ENCODE data around the gene RAF1.

Gene RAF1

DNA sequence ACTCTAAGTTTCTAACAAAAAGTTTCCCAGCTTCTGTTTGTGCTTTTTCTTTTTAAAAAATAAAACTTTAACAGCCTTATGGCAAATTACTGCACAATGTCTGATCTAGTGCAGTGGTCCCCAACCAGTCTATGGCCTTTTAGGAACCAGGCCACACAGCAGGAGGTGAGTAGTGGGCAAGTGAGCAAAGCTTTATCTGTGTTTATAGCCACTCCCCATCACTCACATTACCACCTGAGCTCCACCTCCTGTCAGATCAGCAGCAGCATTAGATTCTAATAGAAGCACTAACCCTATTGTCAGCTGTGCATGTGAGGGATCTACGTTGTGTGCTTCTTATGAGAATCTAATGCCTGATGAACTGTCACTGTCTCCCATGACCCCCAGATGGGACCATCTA, 101.5 kb downstream of the RAF1 start:
- TF ChIP-seq, protein P1, sequence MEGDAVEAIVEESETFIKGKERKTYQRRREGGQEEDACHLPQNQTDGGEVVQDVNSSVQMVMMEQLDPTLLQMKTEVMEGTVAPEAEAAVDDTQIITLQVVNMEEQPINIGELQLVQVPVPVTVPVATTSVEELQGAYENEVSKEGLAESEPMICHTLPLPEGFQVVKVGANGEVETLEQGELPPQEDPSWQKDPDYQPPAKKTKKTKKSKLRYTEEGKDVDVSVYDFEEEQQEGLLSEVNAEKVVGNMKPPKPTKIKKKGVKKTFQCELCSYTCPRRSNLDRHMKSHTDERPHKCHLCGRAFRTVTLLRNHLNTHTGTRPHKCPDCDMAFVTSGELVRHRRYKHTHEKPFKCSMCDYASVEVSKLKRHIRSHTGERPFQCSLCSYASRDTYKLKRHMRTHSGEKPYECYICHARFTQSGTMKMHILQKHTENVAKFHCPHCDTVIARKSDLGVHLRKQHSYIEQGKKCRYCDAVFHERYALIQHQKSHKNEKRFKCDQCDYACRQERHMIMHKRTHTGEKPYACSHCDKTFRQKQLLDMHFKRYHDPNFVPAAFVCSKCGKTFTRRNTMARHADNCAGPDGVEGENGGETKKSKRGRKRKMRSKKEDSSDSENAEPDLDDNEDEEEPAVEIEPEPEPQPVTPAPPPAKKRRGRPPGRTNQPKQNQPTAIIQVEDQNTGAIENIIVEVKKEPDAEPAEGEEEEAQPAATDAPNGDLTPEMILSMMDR (IDR thresholded peaks at IDR 0.05; ENCODE audit: control insufficient read depth, insufficient read depth, low read depth, low read length, missing control alignments), result no peak
- no peak for DNase-seq (ENCODE audit: low read depth)
- H3K4me3 ChIP-seq (ENCODE audit: control insufficient read depth, low read depth, low read length), result no peak overlapping the region

DNA sequence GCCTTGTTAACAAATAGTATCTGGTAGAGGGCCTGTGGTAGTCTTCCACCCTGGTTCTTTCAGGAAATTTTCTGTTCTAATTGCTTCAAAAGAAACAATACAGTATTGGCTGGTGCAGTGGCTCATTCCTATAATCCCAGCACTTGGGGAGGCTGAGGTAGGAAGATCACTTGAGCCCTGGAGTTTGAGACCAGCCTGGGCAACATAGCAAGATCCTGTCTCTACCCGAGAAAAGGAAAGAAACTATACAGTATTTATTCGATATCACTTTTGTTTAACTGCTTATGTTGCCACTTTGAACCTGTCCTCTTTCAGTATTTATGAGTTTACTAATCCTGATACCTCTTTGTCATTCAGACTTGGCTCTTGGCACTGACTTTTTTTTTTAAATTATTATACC, 102.5 kb downstream of the RAF1 start:
- TF ChIP-seq, protein P1 (IDR thresholded peaks at IDR 0.05; ENCODE audit: control insufficient read depth, insufficient read depth, low read depth, low read length, missing control alignments), result no peak
- DNase-seq (ENCODE audit: low read depth), result no peak
- no peak overlapping the region for H3K4me3 ChIP-seq (ENCODE audit: control insufficient read depth, low read depth, low read length)

DNA sequence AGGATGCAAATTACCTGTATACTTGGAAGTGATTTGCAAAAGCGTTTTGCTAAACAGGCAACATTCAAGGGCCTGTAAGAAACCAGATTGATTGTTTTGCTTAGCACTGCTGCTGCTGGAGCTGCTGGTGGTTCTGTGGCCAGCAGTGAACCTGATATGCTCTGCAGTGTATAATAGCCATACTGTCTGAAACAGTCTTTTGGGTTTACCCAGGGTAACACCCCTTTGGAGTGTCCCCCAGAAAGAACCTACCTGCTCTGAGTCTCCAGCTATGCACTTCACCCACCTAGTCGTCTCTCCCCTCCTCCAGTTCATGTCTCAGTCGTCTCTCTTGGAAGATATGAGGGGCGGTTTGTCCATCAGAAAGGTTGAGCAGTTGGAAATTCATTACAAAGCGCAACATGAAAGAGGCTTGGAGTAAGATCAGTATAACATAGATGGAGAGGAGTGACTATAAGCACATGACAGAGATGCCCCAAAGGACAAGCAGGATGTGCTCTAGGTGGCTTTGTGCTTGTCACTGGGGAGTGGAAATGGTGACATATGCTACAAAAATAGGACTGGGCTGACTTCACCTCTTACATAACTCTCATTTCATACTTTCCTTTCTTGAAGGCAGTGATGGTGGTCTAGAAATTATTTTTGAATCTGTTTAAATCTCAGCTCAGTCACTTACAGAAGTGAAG, 103.3 kb downstream of the RAF1 start:
- no peak for DNase-seq (ENCODE audit: low read depth)
- H3K4me3 ChIP-seq (ENCODE audit: control insufficient read depth, low read depth, low read length), result no peak overlapping the region
- TF ChIP-seq, protein P1 (IDR thresholded peaks at IDR 0.05; ENCODE audit: control insufficient read depth, insufficient read depth, low read depth, low read length, missing control alignments), result no peak

DNA sequence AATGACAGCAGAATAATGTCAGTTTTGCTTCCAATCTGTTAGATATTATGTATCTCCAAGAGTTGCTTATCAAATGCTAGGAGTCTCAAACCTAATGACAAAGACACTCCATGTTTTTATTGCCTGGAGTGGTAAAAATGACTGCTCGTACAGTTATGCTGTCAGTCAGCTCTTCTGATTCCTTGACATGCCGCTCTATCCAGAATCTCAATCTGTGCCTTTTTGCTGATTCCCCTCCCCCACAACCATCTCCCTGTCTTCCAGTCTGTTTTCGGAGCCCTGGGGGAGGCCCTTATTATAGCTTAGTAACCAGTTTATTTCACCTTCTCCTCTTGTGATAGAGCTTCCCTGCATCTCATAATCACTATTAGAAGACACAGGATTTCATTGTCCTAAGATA, 104.4 kb downstream of the RAF1 start:
- DNase-seq (ENCODE audit: low read depth), result no peak
- no peak overlapping the region for H3K4me3 ChIP-seq (ENCODE audit: control insufficient read depth, low read depth, low read length)
- TF ChIP-seq, protein P1 (IDR thresholded peaks at IDR 0.05; ENCODE audit: control insufficient read depth, insufficient read depth, low read depth, low read length, missing control alignments), result no peak

DNA sequence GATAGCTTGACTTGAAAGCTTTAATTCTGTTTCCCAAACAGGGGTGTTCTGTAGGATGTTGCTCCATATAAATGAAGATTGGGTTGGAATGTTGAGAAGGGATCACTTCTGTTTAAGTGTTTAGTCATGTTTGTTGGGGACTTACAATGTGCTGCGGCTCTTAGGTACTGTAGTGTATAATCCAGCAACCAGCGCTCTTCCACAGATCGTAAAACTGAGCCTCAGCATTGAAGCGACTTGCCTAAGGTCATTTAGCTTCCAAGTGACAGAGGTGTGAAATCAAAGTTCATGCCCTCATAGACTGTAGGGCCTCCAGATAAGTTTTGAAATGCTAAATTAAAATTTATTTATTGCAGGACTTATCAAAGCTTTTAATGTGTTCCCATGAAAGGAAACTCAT, 105.2 kb downstream of the RAF1 start:
- TF ChIP-seq, protein P1 (IDR thresholded peaks at IDR 0.05; ENCODE audit: control insufficient read depth, insufficient read depth, low read depth, low read length, missing control alignments), result no peak
- H3K4me3 ChIP-seq (ENCODE audit: control insufficient read depth, low read depth, low read length), result no peak overlapping the region
- no peak for DNase-seq (ENCODE audit: low read depth)

DNA sequence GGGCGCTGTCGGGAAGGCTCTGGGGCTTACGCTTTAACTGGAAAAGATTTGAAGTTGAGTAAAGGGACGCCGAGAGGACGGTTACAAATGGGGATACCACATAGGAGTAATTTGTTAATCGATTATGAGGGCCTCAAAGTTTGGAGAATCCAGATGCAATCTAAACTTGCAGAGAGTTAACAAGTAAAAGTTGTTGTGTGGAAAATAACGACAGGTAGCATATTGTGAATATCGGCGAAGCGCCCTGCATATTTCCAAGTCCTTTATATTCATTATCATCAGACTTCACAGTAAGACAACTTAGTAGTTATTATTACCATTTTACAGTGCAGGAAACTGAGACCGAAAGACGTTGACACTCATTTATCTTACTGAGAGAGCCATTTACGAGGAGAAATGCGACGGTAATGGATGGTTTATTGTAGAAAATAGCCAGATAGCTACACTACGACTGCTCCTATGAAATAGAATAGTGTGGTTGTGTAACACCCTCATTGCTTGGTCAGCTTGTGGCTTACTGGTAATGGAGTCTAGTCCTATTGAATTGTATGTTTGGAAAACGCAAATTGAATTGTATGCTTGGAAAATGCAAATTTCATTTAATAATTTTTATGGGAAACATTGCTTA, 106.3 kb downstream of the RAF1 start:
- TF ChIP-seq, protein P1 (IDR thresholded peaks at IDR 0.05; ENCODE audit: control insufficient read depth, insufficient read depth, low read depth, low read length, missing control alignments), result no peak
- no peak for DNase-seq (ENCODE audit: low read depth)
- H3K4me3 ChIP-seq (ENCODE audit: control insufficient read depth, low read depth, low read length), result peak overlapping the region; percentile 80
